Left renal pelvis (tissue), 4 donors: ENCODE results near the gene EPB41L3. TPM values are rescaled to one million over a fixed set of nuclear protein-coding genes. Genes with fewer than 3 reads are reported as not detected.
A peak's percentile ranks its signal among the peaks of the same experiment; 100 is the strongest.

Source experiments
- DNase-seq, 4 donors: peaks; one replicate each; pipeline ENCODE4 v3.0.0-alpha.2; 2013; ENCODE audit warnings: low read depth in 4 of 4, low spot score in 3 of 4
- polyA plus RNA-seq, 4 donors: library from polyadenylated mRNA; unstranded; fragments of 120-200 nt; gene quantifications; one replicate each; pipeline ENCODE4 v1.2.1, GENCODE V29; 2013; ENCODE audit not compliant: insufficient read length in 4 of 4

The EPB41L3 gene
- polyA plus RNA-seq = 10 to 100 TPM; 42.0 to 59.6 (median 58.0) TPM

DNA sequence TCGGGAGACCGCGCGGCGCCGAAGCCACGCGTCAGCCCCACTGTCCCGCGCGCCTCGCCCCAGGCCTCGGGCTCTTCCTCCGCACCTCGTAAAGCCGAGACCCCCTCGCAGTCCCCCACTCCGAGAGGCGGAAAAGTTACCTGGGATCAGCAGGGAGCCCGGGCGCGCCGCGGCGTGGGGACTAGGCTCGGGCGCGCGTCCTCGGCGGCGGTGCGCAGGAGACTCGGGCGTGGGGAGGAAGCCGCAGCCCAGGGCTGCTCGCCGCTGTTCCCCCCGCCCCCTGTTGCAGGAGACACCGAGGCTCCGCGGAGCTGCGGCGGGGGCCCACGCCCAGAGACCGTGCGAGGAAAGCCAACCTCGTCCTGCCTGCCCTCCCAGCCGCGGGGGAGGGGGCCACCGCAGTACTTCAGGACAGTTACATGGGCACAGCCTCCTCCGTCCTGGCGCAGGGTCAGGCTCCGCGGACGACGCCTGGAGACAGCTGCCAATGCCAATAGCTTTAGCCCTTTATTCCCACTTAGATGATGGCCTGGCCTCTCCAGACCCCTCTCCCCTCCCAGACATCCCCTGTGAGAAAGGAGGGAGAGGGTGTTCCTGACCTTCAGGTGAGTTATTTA is at the start of gene EPB41L3:
EPB41L3 (minus strand) TSS at position 225 of the 617 bp plus-strand sequence. CDS start 54,814 bp downstream, outside the sequence.
- DNase-seq = peak in 2 of 4 donors; percentile 14 to 24

DNA sequence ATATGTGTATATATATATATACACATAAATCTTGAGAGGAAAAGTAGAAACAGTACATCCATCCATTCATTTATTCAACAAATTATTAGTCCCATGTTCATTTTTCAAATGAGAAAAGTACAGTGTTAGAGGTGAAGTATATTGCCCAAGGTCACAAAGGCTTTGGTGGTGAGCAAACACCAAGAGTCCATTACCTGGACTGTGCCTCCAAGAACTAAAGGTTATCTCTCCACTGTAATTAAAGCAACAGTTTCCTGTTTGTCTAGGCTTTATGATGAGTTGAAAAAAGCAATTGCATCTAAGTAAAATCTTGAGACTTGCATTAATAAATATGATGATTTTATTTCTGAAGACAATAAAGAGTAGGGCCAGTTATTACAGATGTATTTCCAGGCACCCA is 44.7 kb upstream of the EPB41L3 start:
- DNase-seq = no peak

DNA sequence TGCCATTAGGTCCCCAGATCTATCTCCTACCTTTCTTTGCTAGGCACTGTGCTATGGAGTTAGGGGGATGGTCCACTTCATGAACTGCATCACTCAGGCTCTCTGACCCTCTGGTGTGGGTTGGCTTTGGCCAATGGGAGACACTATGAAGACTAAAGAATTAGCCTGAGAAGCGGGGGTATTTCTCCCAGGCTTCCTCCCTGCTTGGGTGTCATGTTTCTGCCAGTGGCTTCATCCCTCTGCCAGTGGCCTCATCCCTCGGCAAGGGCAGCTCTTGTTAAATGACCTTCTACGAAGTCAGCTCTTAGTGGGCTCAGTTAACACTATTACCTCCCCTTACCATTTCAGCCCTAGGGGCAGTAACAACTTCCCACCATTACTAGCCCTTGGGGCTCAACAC is 41.9 kb upstream of the EPB41L3 start:
- DNase-seq = no peak

DNA sequence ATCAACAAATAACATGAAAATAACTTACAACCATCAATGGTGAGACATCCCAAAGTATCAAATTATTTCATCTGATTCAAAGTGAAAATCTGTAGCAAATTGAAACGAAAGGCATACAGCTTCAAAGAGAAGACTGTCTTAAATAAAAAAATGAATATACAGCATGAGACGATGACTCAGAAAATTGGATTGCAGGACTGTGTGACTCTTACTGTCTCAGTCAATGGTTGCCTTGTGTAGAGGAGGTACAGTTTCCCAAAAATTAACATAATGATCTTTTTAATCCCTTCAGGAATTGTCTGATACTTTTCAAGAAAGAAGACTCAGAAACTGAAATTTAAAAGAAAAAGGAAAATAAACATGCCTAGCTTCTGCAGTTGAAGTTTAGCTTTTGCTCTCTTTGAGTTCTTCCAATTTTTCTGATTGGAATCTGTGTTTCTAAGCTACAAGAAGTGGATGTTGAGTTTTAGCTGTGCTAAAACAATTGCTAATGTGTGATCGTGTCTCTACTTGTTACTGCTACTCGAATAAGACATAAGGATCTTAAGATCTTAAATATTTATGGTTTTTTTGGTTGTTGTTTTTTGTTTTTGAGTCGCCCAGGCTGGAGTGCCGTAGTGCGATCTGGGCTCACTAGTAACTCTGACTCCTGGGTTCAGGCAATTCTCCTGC is 41.1 kb upstream of the EPB41L3 start:
- DNase-seq = no peak

DNA sequence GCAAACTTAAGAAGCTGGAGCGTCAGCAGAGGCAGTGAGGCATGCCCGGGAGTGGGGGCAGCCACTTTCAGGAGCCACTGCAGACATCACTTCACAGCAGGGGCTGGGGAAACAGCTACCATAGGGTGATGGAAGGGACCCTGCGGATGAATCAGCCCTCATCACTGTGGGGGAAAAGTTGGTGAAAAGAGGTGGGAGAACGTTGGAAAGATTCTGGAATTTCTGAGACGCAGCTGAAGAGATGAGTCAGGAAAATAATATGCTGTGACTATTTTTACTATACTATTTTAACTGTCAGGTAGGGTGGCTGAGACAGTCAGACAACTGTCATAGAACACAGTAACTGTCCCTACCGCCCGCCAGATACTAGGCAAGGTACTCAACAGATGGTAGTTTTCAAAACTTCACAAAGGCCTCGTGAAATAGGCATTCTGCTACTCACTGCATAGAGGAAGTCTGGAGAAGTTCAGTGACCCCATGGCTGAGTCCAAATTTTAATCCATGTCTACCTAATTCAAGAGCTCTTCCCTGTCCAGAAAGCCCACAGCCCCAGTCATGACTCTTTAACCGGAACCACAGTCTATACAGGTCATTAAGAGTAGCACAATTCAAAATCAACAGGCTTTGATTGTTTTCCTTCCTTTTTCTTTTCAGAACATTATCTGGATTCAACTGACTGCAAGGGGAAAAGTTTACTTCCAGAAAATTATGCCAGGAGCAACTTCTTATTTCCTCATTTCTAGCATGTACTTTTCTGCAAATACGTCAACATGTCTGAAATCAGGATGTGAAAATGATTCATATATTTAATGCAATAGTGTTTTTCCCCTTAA is 39.3 kb upstream of the EPB41L3 start:
- DNase-seq = no peak

DNA sequence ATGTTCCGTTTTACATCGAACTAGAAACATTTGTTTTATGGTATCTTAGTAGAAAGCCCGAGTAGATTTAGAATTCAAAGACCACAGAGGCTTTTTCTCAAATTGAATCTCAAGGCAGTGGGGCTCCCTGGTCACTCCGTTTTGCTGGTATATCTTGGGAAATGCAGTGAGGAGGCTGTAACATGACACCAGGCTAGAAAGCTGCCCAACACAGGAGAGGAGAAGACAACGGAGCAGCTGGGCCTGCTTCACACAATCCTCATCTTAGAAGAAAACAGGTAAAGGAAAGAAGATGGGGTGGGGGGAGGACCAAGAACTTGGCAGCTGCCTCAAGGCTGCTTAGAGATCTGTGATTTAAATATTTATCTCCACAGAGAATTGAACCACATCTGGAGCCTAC is 38.3 kb upstream of the EPB41L3 start:
- no peak for DNase-seq

DNA sequence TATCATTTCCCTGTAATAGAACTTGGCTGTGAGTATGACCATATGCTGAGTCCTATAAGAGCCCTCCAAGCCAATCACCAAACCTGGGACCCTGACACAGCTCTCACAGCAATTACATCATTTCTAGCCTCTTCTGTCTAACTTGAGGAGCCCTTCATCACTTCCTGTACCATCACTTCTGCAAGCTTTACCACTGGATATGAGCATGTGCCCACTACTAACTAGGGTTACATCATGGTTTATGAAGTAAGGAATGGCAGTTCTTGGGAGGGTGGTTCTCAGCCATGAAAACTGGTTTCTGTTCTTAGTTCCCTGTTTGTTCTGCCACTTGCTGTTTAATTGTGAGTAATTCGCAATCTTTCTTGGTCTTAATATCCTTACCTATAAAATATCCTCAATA is 31.0 kb upstream of the EPB41L3 start:
- no peak for DNase-seq

DNA sequence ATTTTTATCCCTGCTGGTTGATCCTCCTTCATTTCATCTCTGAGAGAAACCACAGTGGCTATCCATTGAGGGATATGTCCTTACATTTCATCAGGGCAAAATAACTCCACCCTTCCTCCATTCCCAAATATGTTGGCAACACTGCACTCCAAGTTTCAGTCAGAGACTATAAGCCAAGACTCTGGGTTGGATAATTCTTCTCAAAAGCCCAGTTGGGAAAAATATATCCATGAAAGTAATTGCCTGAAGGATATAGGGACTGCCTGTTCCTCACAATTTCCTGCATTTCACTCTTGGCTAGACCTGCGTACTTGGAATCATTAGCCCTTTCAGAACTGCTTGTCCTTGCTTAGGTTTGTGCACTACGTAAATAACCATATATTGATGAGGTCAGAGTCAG is 27.9 kb upstream of the EPB41L3 start:
- no peak for DNase-seq

DNA sequence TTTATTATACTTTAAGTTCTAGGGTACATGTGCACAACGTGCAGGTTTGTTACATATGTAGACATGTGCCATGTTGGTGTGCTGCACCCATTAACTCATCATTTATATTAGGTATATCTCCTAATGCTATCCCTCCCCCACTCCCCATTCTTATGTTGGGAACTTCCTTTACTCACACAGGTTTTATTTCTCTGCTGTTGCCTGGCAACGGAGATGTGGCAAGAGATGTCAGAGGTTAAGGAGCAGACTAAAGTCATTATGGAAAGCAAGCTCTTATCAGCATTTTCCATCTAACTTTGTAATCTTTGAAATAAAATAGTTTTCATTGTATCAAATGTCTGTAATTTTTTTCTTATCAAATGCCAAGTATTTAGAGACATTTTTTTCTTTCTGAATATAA is 26.8 kb upstream of the EPB41L3 start:
- DNase-seq = peak in 2 of 4 donors; percentile 34 to 44

DNA sequence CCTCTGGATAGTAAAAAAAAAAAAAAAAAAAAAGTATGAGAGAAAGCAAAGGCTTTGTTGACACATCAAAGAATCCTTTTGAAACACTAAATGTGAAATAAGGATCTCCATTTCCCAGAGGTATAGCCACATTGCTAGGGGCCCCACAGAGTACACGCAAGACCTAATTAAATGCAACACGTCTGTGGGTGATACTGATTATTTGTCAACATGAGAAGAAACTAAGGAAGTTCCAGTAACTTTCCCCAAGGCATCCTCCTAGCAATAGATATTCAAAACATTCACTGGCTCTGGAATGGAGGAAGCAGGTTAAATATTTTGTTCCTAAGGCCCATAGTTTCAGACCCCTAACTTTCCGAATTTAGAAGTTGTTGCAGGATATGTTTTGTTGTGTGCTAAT is 24.6 kb upstream of the EPB41L3 start:
- no peak for DNase-seq

DNA sequence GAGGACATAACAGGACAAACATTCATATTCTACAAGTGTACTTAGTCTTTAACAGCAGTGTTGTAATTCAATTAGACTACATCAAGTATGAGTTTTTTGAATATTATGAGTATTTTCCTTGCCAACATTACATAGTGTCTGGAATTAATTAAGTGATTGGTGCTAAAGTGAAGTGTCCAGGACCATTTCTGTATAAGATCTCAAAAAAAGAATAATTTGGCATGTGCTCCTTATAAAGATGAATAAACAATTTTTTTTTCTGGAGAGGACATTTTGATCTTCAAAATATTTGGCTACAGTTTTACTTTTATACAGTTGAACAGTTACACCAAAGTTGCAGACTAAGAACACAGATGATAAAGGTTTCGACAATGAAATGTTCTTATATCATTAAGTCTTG is 15.1 kb upstream of the EPB41L3 start:
- DNase-seq = no peak

DNA sequence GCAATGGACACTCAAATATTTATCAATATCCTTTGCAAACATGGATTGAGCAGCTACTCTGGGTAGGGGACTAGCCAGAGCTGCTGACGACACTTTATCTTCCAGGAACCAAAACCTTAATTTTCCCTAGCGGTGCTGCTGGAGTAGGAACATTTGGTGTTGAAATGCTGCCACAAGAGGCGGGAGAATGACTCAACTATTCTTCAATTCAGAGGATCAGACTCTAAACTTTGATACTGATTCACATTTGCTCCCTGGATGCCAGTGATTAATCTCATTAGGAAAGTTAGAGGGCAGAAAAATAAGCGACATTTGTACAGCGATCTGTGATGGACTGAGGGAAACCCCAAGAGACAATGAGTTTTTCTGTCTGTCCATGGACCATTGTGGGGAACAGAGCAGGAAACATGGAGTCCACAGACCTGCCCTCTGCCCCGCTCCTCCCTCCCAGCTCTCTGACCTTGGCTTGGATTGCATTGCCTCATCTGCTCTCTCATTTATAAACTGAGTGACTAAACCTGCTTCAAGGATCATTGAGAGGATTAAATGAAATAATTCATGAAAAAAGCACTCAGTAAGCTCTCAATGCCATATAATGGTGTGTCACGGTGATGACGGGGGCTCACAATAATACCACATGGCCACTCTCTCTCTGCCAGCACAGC is 12.6 kb upstream of the EPB41L3 start:
- DNase-seq = no peak

DNA sequence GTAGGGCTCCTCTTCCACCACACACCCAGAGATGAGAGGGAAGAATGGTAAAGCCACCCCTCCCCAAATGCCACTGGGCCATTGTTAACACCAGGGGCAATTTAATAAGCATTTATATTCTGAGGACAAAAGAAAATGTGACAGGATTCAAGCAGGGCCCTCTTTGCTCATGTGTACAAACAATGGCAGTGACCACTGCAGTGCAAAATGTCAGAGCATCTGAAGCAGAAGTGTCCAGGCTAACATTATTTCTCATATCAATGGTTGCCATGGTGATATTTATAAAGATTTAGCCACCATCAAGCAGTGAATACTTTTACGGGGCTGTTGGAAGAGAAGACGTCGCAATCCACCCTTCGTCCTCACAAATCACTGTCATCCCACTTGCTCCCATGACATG is 10.8 kb upstream of the EPB41L3 start:
- no peak for DNase-seq

DNA sequence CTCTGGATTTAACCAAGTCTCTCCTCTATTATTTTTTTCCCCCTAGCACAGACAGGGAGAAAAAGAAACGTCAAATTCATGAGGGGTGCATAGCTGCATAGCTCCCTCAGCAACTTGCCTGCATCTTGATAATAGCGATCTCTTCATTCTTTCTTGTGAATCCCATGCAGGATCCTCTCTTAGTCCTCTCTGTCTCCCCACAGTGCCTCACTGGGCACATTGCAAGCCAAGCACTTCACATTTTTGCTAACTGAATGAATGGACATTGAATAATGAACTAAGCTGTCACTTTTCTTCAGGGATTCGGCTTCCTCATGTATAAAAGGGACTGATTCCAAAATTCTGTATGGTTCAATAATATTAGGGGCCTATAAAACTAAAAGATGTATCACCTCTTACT is 2.9 kb upstream of the EPB41L3 start:
- peak in 1 of 4 donors; percentile 8 for DNase-seq

DNA sequence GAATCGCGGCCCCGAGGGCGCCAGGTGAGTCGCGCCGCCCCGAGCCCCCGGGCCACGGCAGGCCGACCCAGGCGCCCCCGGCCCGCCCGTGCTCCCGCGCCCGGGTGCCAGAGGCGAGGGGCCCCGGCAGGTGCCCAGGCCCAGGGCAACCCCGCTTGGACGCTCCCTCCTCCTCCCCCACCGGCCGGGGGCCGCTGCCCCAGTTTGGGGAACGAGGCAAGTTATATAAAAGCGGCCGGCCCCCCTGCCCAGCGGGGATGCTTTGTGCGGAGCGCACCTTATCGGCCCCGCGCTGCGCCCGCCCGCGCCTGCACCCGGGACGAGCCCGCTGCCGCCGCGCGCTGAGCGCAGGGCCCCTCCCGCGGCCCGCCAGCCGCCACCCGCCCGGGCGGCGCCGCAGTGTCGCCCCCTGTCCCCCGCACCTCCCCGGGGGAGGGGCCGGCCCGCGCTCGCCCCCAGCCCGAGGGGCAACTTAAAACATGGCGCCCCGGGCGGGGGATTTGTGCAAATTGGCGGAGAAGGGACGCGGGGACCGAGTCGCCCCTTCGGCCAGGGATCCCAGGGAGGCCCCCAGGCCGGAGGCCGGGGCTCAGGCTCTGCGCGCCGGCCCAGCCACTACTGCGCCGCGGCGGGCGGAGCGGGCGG is 639 bp downstream of the EPB41L3 start:
- peak in 1 of 4 donors; percentile 2 for DNase-seq

DNA sequence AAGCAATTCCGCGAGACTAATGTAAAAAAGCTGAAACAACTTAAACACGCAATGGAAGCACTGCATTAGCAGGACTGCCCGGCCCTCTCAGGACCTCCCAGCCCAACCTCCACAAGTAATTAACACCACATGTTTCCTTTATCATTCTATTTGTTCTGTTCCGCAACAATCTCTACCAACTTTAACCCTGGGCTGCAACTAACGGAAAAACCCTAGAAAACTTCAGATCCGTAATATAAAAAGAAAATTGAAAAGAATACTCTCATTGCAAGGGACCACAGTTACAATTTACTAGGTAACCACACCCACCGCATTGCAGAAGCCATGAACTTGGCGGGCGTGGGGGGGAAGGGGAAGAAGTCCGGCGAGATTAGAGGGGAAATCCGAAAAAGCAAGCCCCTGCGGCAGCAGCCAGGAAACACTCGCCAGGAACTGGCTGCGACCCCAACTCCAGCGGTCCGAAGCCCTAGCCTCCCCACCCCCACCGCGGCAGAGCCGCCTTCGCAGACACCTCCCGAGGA is 1.2 kb downstream of the EPB41L3 start:
- peak in 1 of 4 donors; percentile 3 for DNase-seq

DNA sequence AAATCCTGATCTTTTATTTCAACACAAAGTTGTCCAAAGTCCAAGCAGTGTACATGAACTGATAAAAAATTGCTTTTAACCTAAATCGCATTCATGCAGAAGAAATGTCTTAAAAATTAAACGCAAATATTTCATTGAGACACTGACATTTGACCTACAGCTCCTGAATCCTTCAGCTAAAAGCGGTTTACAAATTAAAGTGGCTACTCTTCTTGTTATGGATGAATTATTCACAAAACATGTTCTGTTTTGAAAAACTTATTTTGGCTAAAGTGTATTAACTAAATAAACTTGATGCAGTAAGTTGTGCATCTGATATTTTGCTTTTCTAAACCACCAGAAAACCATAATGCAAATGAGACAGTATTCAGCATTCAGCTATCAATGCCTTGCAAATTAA is 2.2 kb downstream of the EPB41L3 start:
- DNase-seq = no peak

DNA sequence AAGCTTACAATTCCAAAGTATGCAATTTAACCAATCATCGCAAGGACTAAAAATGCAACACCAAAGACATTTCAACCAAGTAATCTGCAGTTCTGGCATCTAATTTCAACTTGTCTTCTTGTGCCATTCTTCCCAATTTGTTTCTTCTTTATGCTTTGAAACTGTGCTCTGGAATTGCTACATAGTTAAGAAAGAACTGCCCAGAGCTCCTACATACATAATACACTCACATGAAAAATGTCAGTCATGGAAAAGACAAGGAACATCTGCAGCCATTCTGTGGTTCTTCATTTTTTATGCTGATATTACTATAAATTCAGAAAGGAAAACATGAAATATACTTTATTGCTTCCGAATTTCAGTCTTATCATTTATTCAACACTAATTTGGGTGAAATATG is 4.4 kb downstream of the EPB41L3 start:
- no peak for DNase-seq

DNA sequence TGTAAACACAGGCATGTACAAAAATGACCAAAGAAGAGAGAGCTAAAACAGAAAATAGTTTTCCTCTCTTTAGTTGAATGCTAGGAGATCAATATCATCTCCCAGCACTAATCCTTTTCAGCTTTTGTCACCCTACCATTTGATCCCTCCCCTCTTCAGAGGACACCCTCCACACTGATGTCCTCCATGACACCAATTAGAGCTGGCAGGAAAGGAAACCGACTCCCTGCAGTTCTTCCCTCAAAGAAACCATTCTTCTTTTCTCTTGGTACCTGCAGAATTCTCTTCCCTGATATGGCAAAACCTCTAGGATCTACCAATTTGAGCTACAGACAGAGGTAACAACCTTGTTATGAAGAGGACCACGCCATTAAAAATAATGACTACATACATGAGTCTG is 5.3 kb downstream of the EPB41L3 start:
- no peak for DNase-seq

DNA sequence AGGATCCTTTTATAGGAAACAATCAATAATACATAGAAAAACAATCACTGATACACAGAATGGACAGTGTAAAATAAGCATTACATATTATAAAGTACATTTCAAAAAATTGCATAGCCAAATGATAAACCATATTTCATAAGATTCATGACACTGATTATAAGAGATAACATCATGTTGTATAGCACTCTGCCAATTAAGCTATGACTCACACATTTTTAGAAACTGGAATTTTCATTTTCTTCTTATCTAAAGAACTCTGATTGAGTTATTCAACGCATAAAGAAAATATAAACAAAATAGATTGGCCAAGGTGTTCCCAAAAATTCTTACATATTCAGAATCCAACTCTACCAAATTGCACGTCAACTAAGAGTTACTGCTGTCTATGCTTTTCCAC is 5.9 kb downstream of the EPB41L3 start:
- DNase-seq = no peak
